GM12878 (cell line): Measurements from ENCODE around the gene CAMP. TPM values are rescaled to one million over a fixed set of nuclear protein-coding genes. Genes with fewer than 3 reads are reported as not detected.
"Not testable (repeated sequence)": the region's sequence is repeated elsewhere in the genome, so short reads cannot be mapped to it uniquely, and the experiment has no call there.

Experiments used
- ATAC-seq: fragments of 200-7000 bp; cut with Tn5 transposase; 3 replicates; pipeline ENCODE4 v1.9.1; 2020; ENCODE audit warnings: mild to moderate bottlenecking, moderate library complexity
- BruUV-seq: library from RNA; stranded (reverse); fragments of 400-500 nt; replicated peaks from 2 replicates; lab custom pipeline; 2021; lab: Mats Ljungman, UMichigan
- CTCF ChIA-PET: fragments of 300-600 bp; sonication (Branson Sonifier 250); formaldehyde crosslinking; extraction: SDS; loops from one replicate; lab custom pipeline; 2021; ENCODE audit warnings: inconsistent platforms; lab: Yijun Ruan, JAX
- POLR2A ChIA-PET: fragments of 350-600 bp; formaldehyde crosslinking; extraction: SDS; loops from one replicate; lab custom pipeline; 2021; ENCODE audit warnings: inconsistent platforms; lab: Charles Lee
- RAD21 ChIA-PET: fragments of 300-600 bp; sonication (Branson Sonifier 250); formaldehyde crosslinking; loops from one replicate; lab custom pipeline; 2023; ENCODE audit warnings: antibody characterized with exemption; ENCODE audit not compliant: unreplicated experiment; lab: Charles Lee
- SMC1A ChIA-PET: fragments of 300-600 bp; sonication (Branson Sonifier 250); formaldehyde crosslinking; loops from one replicate; lab custom pipeline; 2023; ENCODE audit not compliant: unreplicated experiment, uncharacterized antibody; lab: Charles Lee
- DNase-seq: peaks from one replicate; pipeline ENCODE4 v3.0.0-alpha.2; 2011; ENCODE audit warnings: low read depth, low spot score
- FAIRE-seq: peaks from 3 replicates; lab custom pipeline; 2011; peaks lifted over from hg19 to GRCh38; lab: Jason Lieb, UNC
- H2AFZ ChIP-seq: 2 replicates; pipeline ENCODE4 v1.6.0; 2011; ENCODE audit warnings: low read depth, low read length, control low read depth; ENCODE audit not compliant: control insufficient read depth
- H3K27ac ChIP-seq: 2 replicates; pipeline ENCODE4 v1.5.1; 2011; ENCODE audit warnings: control low read depth; ENCODE audit not compliant: control insufficient read depth, insufficient read depth
- H3K27me3 ChIP-seq, 2 experiments: replicated peaks in 1 of 2; 2 replicates each; pipeline versions ENCODE4 v1.6.0 to v1.6.1; 2011; ENCODE audit warnings: low read length in 1 of 2; ENCODE audit not compliant: control insufficient read depth in 2 of 2, insufficient read depth in 2 of 2
- H3K36me3 ChIP-seq, 2 experiments: 2 replicates each; pipeline ENCODE4 v1.5.1; 2011; ENCODE audit warnings: low read length in 1 of 2; ENCODE audit not compliant: control insufficient read depth in 2 of 2, insufficient read depth in 2 of 2
- H3K4me1 ChIP-seq: 2 replicates; pipeline ENCODE4 v1.6.1; 2011; ENCODE audit warnings: mild to moderate bottlenecking, low read length, moderate library complexity, mixed read lengths; ENCODE audit not compliant: control insufficient read depth, insufficient read depth
- H3K4me2 ChIP-seq: 2 replicates; pipeline ENCODE4 v1.6.0; 2011; ENCODE audit warnings: control low read depth; ENCODE audit not compliant: control insufficient read depth, insufficient read depth
- H3K4me3 ChIP-seq: fragments of 200-600 bp; sonication (generic); 2 replicates; pipeline ENCODE4 v1.5.1; 2016
- H3K79me2 ChIP-seq: 2 replicates; pipeline ENCODE4 v1.6.0; 2011; ENCODE audit warnings: low read length; ENCODE audit not compliant: control insufficient read depth, insufficient read depth
- H3K9ac ChIP-seq: 2 replicates; pipeline ENCODE4 v1.8.0; 2011; ENCODE audit warnings: low read length, control low read depth, mixed read lengths; ENCODE audit not compliant: control insufficient read depth, insufficient read depth
- H3K9me3 ChIP-seq: replicated peaks from 3 replicates; pipeline ENCODE4 v1.5.1; 2011; ENCODE audit warnings: mild to moderate bottlenecking, low read length; ENCODE audit not compliant: control insufficient read depth, insufficient read depth
- H4K20me1 ChIP-seq: 2 replicates; pipeline ENCODE4 v1.6.0; 2011; ENCODE audit not compliant: control insufficient read depth, insufficient read depth
- ESRRA ChIP-seq: IDR thresholded peaks from 2 replicates; pipeline ENCODE4 v1.6.1; 2012; ENCODE audit warnings: mild to moderate bottlenecking, low read length, improper control_type of control experiment
- FOXM1 ChIP-seq: IDR thresholded peaks from 2 replicates; pipeline ENCODE4 v1.6.1; 2012; ENCODE audit warnings: low read depth, mild to moderate bottlenecking, inconsistent platforms, low read length, moderate library complexity
- NFXL1 ChIP-seq: fragments of 450-650 bp; IDR thresholded peaks from 2 replicates; pipeline ENCODE4 v1.6.1; 2017; ENCODE audit warnings: antibody characterized with exemption, mild to moderate bottlenecking, borderline replicate concordance
- NFYB ChIP-seq: IDR thresholded peaks from 2 replicates; pipeline ENCODE4 v1.6.1; 2011; ENCODE audit warnings: low read depth, mild to moderate bottlenecking, low read length, improper control_type of control experiment, moderate library complexity; ENCODE audit not compliant: insufficient read depth
- PAX8 ChIP-seq: fragments of 450-650 bp; IDR thresholded peaks from 2 replicates; pipeline ENCODE4 v1.6.1; 2017; ENCODE audit warnings: mild to moderate bottlenecking, moderate library complexity
- PBX3 ChIP-seq: IDR thresholded peaks from 2 replicates; pipeline ENCODE4 v1.6.1; 2011; ENCODE audit warnings: mild to moderate bottlenecking, low read depth, low read length, moderate library complexity; ENCODE audit not compliant: insufficient replicate concordance
- POLR2A ChIP-seq: IDR thresholded peaks from 2 replicates; pipeline ENCODE4 v1.6.1; 2011; ENCODE audit warnings: low read depth, mild to moderate bottlenecking, low read length
- RUNX3 ChIP-seq: IDR thresholded peaks from 2 replicates; pipeline ENCODE4 v1.6.1; 2012; ENCODE audit warnings: low read length, inconsistent platforms
- SIN3A ChIP-seq: IDR thresholded peaks from 2 replicates; pipeline ENCODE4 v1.6.1; 2012; ENCODE audit warnings: low read depth, low read length, improper control_type of control experiment
- SPI1 ChIP-seq: IDR thresholded peaks from 2 replicates; pipeline ENCODE4 v1.6.1; 2011; ENCODE audit warnings: low read depth, mild to moderate bottlenecking, low read length, moderate library complexity, borderline replicate concordance; ENCODE audit not compliant: insufficient read depth
- ZNF274 ChIP-seq: IDR thresholded peaks from one replicate; pipeline ENCODE4 v1.8.0; 2011; ENCODE audit not compliant: insufficient read length, insufficient read depth
- ZNF592 ChIP-seq: fragments of 450-650 bp; IDR thresholded peaks from 2 replicates; pipeline ENCODE4 v1.6.1; 2017; ENCODE audit warnings: mild to moderate bottlenecking, moderate library complexity
- WGBS: methylation state at CpG from one replicate; pipeline ENCODE4 v1.1.6; 2016; ENCODE audit warnings: low lambda C conversion rate; ENCODE audit not compliant: insufficient replicate concordance, insufficient coverage; ENCODE audit errors: missing lambda C conversion rate; 5-methylcytosine and 5-hydroxymethylcytosine counted together
- in situ Hi-C: fragments of 300-500 bp; cut with MboI; formaldehyde crosslinking; loops from 9 replicates; pipeline ENCODE4 v1.14.3; 2018; ENCODE audit warnings: mixed read lengths
- intact Hi-C: fragments of 100-400 bp; cut with micrococcal nuclease; formaldehyde crosslinking; loops from one replicate; pipeline ENCODE4 v1.14.2; 2022; ENCODE audit not compliant: unreplicated experiment
- polyA plus RNA-seq, 11 experiments: library from polyadenylated mRNA; depleted of rRNA in 4 of 11; unstranded in 6 of 11; stranded (reverse) in 5 of 11; fragments of >200 nt; fragmentation: Nextera tagmentation in 4 of 11; fragmentation: Illumina TruSeq in 1 of 11; extraction: Ambion mirVana in 4 of 11; extraction: Trizol in 1 of 11; gene quantifications; 1 replicate in 1 of 11; 2 replicates in 10 of 11; pipeline versions ENCODE4 v1.2.1 to v1.2.3, GENCODE V29; 2011 to 2016; ENCODE audit warnings: inconsistent platforms in 2 of 11, missing spikeins in 2 of 11, low read depth in 1 of 11
- total RNA-seq, 4 experiments: library from RNA; depleted of rRNA in 3 of 4; stranded (reverse); fragments of >200 nt in 3 of 4; fragmentation: Illumina TruSeq in 1 of 4; extraction: Trizol in 1 of 4; gene quantifications; 2 replicates each; pipeline versions ENCODE4 v1.2.1 to v1.2.3, GENCODE V29; 2013 to 2021

Gene CAMP
- total and polyA plus RNA-seq, 10 of the 15 experiments (the other 5 are each of a cell fraction or from before 2014, with no cell fraction given), result 0.76 to 34.3 (median 7.6) TPM

- TF ChIP-seq RUNX3, result no peak
- no peak for TF ChIP-seq PBX3
- TF ChIP-seq SPI1, result no peak
- no peak for TF ChIP-seq SIN3A
- TF ChIP-seq ESRRA, result no peak
- TF ChIP-seq NFXL1, result no peak
- no peak for TF ChIP-seq POLR2A
- no peak for TF ChIP-seq PAX8
- no peak for TF ChIP-seq NFYB
Measured at GRCh38 chr3:48208076-48208475, 15.2 kb upstream of the CAMP start (continued).

- ChIA-PET CTCF (no interaction called here), SMC1A (no interaction called here), POLR2A (no interaction called here), RAD21 (no interaction called here)
- H3K36me3 ChIP-seq, result no peaks in the 10 kb centered on the region
- no peak overlapping the region for H3K4me2 ChIP-seq
- DNase-seq (no peak), ATAC-seq (no peak), FAIRE-seq (no peak)
- H3K79me2 ChIP-seq, result no peaks in the 10 kb centered on the region
- H3K4me3 ChIP-seq, result no peak overlapping the region
- H3K4me1 ChIP-seq, result no peaks in the 10 kb centered on the region
- H2AFZ ChIP-seq, result no peak overlapping the region
- H3K27me3 ChIP-seq, result no peaks in the 10 kb centered on the region; a peak in 1 of 4 replicates
- no peaks in the 10 kb centered on the region for H4K20me1 ChIP-seq
- WGBS, result 92% methylated on average over 4 of the region's 4 CpGs
- no peaks in the 10 kb centered on the region for H3K9me3 ChIP-seq
- in situ Hi-C loops (no loop called here), intact Hi-C loops (no loop called here)
- no peak for TF ChIP-seq ZNF592
- TF ChIP-seq ZNF274, result no peak
- no peak for TF ChIP-seq FOXM1
- no peak overlapping the region for H3K27ac ChIP-seq
- BruUV-seq, result no TSS peak
- no peak overlapping the region for H3K9ac ChIP-seq
Measured at GRCh38 chr3:48209445-48209844, 13.8 kb upstream of the CAMP start.

GRCh38 chr3:48210534-48210933 is 12.8 kb upstream of the CAMP start:
- H2AFZ ChIP-seq, intact Hi-C loops, H3K27me3 ChIP-seq, H3K4me1 ChIP-seq, FAIRE-seq, DNase-seq, H3K9me3 ChIP-seq, H3K4me3 ChIP-seq, SMC1A ChIA-PET, ATAC-seq, H3K27ac ChIP-seq, CTCF ChIA-PET, H3K36me3 ChIP-seq, H3K9ac ChIP-seq, H3K4me2 ChIP-seq, H3K79me2 ChIP-seq, in situ Hi-C loops, RAD21 ChIA-PET, BruUV-seq, POLR2A ChIA-PET, H4K20me1 ChIP-seq: not testable (repeated sequence)
- WGBS, result 99% methylated on average over 24 of the region's 48 CpGs
